Naive thymus-derived CD4-positive, alpha-beta T cell (primary cell): ENCODE measurements around the gene PIGB. TPM values are rescaled to one million over a fixed set of nuclear protein-coding genes. Genes with fewer than 3 reads are reported as not detected.
A peak's percentile ranks its signal among the peaks of the same experiment; 100 is the strongest.

ENCODE experiments used
- ATAC-seq: fragments of 150-1000 bp; cut with Tn5 transposase; 2 replicates; pipeline ENCODE4 v1.10.0; 2021; ENCODE audit warnings: mild to moderate bottlenecking, moderate library complexity
- CTCF ChIA-PET: fragments of 350-600 bp; sonication (Branson Sonifier 250); formaldehyde crosslinking; loops from one replicate; lab custom pipeline; 2021; ENCODE audit warnings: antibody characterized with exemption; lab: Charles Lee
- POLR2A ChIA-PET: fragments of 350-600 bp; sonication (Branson Sonifier 250); formaldehyde crosslinking; loops from one replicate; lab custom pipeline; 2021; ENCODE audit warnings: antibody characterized with exemption, inconsistent platforms; lab: Charles Lee
- DNase-seq, 9 donors: peaks; one replicate each; pipeline versions ENCODE4 v3.0.0 to v3.0.0-alpha.2; 2020 to 2022; ENCODE audit warnings: mixed read lengths in 1 of 9
- H3K27ac ChIP-seq: one replicate; pipeline ENCODE4 v1.7.0; 2013; ENCODE audit warnings: mild to moderate bottlenecking, low read depth, low read length, moderate library complexity
- H3K27me3 ChIP-seq, 2 donors: one replicate each; pipeline ENCODE4 v1.7.0; 2013; ENCODE audit warnings: low read length in 2 of 2, mild to moderate bottlenecking in 2 of 2, moderate library complexity in 2 of 2; ENCODE audit not compliant: control insufficient read depth in 2 of 2, insufficient read depth in 2 of 2
- H3K36me3 ChIP-seq, 3 experiments: 1 replicate in 2 of 3; 2 replicates in 1 of 3; pipeline ENCODE4 v1.7.0; 2013; ENCODE audit warnings: low read length in 3 of 3, mild to moderate bottlenecking in 3 of 3, moderate library complexity in 1 of 3; ENCODE audit not compliant: insufficient read depth in 3 of 3, control insufficient read depth in 2 of 3
- H3K4me1 ChIP-seq, 2 donors: one replicate each; pipeline ENCODE4 v1.7.0; 2013; ENCODE audit warnings: low read length in 2 of 2, mild to moderate bottlenecking in 2 of 2, moderate library complexity in 1 of 2; ENCODE audit not compliant: control insufficient read depth in 2 of 2, insufficient read depth in 2 of 2
- H3K4me3 ChIP-seq: 2 replicates; pipeline ENCODE4 v1.7.0; 2013; ENCODE audit warnings: mild to moderate bottlenecking, low read length
- H3K9me3 ChIP-seq, 3 experiments: 1 replicate in 2 of 3; 2 replicates in 1 of 3; pipeline ENCODE4 v1.7.0; 2013; ENCODE audit warnings: low read length in 3 of 3; ENCODE audit not compliant: control insufficient read depth in 2 of 3
- H3K27ac Mint-ChIP-seq, 9 donors: one replicate each; pipeline ENCODE4 v1.8.0; 2020 to 2022; ENCODE audit warnings: mixed read lengths in 9 of 9, mild to moderate bottlenecking in 8 of 9, moderate library complexity in 5 of 9, inconsistent platforms in 2 of 9
- H3K27me3 Mint-ChIP-seq, 5 donors: one replicate each; pipeline ENCODE4 v1.8.0; 2021 to 2022; ENCODE audit warnings: mixed read lengths in 5 of 5, mild to moderate bottlenecking in 1 of 5
- H3K36me3 Mint-ChIP-seq, 5 donors: one replicate each; pipeline ENCODE4 v1.8.0; 2020 to 2022; ENCODE audit warnings: mixed read lengths in 5 of 5, mild to moderate bottlenecking in 3 of 5, inconsistent platforms in 1 of 5
- H3K4me1 Mint-ChIP-seq, 7 donors: one replicate each; pipeline ENCODE4 v1.8.0; 2020 to 2022; ENCODE audit warnings: mixed read lengths in 7 of 7, mild to moderate bottlenecking in 3 of 7, inconsistent platforms in 1 of 7
- H3K4me3 Mint-ChIP-seq, 10 donors: one replicate each; pipeline ENCODE4 v1.8.0; 2020 to 2022; ENCODE audit warnings: mild to moderate bottlenecking in 10 of 10, mixed read lengths in 10 of 10, moderate library complexity in 6 of 10, inconsistent platforms in 2 of 10
- H3K9me3 Mint-ChIP-seq, 11 donors: one replicate each; pipeline ENCODE4 v1.8.0; 2020 to 2022; ENCODE audit warnings: mixed read lengths in 11 of 11, mild to moderate bottlenecking in 4 of 11, inconsistent platforms in 1 of 11, moderate library complexity in 1 of 11
- intact Hi-C, 2 donors: fragments of 100-400 bp; cut with micrococcal nuclease; formaldehyde crosslinking; loops; one replicate each; pipeline ENCODE4 v1.15.1; 2023
- polyA plus RNA-seq, 2 donors: library from polyadenylated mRNA; unstranded; fragments of 300-500 nt; fragmentation: Illumina TruSeq; gene quantifications; one replicate each; pipeline ENCODE4 v1.2.3, GENCODE V29; 2021
- total RNA-seq, 6 experiments: library from RNA in 5 of 6; stranded (reverse) in 5 of 6; gene quantifications; 1 replicate in 5 of 6; 2 replicates in 1 of 6; pipeline ENCODE4 v1.2.3 and lab custom pipeline; 2021 to 2026

Gene PIGB
- total and polyA plus RNA-seq, 7 experiments from 2014 or later: 11.9 to 30.2 (median 22.4) TPM

DNA sequence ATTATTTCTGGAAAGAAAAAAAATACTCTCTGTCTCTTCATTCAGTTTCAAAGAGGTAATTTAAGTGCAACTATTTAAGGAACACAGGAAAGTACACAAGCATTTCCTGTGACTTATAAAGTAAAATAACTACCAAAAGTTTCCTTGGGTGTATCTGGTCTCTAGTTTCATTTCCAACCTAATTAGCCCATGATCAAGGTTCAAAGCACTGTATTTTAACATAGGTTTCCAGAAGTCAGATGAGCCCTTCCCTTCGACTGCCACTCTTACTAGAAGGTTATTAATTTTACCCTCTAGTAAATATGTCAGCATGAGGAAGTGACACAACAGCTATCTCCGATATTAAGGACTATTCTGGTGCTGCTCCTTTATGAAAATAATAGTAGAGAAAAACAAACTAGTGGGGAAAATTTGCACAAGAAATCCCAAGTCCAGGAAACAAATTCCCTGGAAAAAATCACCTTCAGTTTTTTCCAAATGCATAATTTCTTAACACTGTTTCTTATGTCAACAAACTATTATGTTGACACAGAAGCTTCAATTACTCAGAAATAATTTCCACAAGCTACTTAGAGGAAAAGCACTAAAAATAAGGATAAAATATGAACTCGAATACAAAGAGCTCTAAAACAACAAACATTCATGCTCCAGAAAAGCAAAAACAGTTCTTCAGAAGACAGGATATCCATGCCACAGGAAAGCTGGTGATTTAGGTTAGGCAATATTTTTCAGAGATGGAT is 53.8 kb downstream of the PIGB start:
- Mint-ChIP-seq H3K27me3 (no peaks in the 10 kb centered on the region), H3K4me3 (no peak overlapping the region), H3K27ac (peak overlapping the region in 3 of 9 donors; percentile 0 to 9 (median 6)), H3K4me1 (peaks cover 0 to 15% (median 0%) of the 10 kb centered on the region in 7 donors), H3K9me3 (no peaks in the 10 kb centered on the region), H3K36me3 (peaks cover 11 to 54% (median 16%) of the 10 kb centered on the region in 5 donors)
- Histone ChIP-seq H3K4me1 (no peaks in the 10 kb centered on the region), H3K4me3 (no peak overlapping the region), H3K36me3 (peaks cover 0 to 62% (median 0%) of the 10 kb centered on the region in 3 experiments), H3K9me3 (no peaks in the 10 kb centered on the region), H3K27me3 (no peaks in the 10 kb centered on the region), H3K27ac (no peak overlapping the region)
- ChIA-PET POLR2A (no interaction called here), CTCF (interaction anchor here (0.6 kb wide), 1 partner anchor 43 kb away, joined by 7 read pairs; no protein-coding TSS in a partner anchor)
- no peak for ATAC-seq
- no peak for DNase-seq
- intact Hi-C loops: loop anchor here in 1 of 2 donors (5.0 to 10.0 kb wide), 2 partner anchors 34 to 62 kb away; partner anchors contain the start of genes CCPG1 and PIERCE2

DNA sequence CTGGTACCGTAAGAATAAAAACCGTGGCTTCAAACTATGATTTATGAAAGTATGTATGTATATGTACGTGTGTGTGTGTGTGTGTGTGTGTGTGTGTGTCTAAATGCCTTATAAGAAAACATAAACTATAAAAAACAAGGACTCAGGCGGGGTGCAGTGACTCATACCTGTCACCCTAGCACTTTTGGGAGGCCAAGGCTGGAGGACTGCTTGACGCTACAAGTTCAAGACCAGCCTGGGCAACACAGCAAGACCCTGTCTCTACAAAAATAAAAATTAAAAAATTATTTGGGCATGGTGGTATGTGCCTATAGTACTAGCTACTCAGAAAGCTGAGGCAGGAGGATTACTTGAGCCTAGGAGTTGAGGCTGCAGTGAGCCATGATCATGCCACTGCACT is 60.1 kb downstream of the PIGB start:
- ChIA-PET POLR2A (no interaction called here), CTCF (no interaction called here)
- Mint-ChIP-seq H3K27ac (no peak overlapping the region), H3K9me3 (no peaks in the 10 kb centered on the region), H3K4me1 (peaks cover 0 to 5% (median 0%) of the 10 kb centered on the region in 7 donors), H3K36me3 (peaks cover 11 to 51% (median 25%) of the 10 kb centered on the region in 5 donors), H3K27me3 (no peaks in the 10 kb centered on the region), H3K4me3 (no peak overlapping the region)
- Histone ChIP-seq H3K4me3 (no peak overlapping the region), H3K9me3 (no peaks in the 10 kb centered on the region), H3K36me3 (peaks cover 4 to 60% (median 6%) of the 10 kb centered on the region in 3 experiments), H3K27ac (no peak overlapping the region), H3K27me3 (no peaks in the 10 kb centered on the region), H3K4me1 (no peaks in the 10 kb centered on the region)
- DNase-seq (no peak), ATAC-seq (no peak)
- intact Hi-C loops: loop anchor here in 1 of 2 donors (10.0 kb wide), 1 partner anchor 56 kb away; no protein-coding TSS in a partner anchor

DNA sequence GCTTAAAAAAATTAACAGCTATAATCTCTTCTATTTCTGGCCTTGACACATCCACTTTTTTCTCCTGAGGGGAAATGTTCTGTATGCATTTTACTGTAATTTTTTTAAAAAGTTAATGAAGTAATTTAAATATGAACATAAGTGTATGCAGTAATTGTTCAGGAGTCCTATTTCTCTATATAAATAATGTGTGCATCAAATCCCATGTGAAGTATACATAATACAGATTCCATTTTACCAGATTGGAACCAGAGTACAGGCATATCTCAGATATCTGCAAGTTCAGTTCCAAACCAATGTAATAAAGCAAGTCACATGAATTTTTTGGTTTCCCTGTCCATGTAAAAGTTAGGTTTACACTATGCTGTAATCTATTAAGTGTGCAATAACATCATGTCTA is 62.6 kb downstream of the PIGB start:
- Mint-ChIP-seq H3K4me3 (no peak overlapping the region), H3K4me1 (peaks cover 0 to 5% (median 0%) of the 10 kb centered on the region in 7 donors), H3K27me3 (no peaks in the 10 kb centered on the region), H3K27ac (no peak overlapping the region), H3K36me3 (peaks cover 1 to 58% (median 24%) of the 10 kb centered on the region in 5 donors), H3K9me3 (no peaks in the 10 kb centered on the region)
- Histone ChIP-seq H3K9me3 (no peaks in the 10 kb centered on the region), H3K4me1 (no peaks in the 10 kb centered on the region), H3K27ac (no peak overlapping the region), H3K27me3 (no peaks in the 10 kb centered on the region), H3K4me3 (no peak overlapping the region), H3K36me3 (peaks cover 4 to 48% (median 6%) of the 10 kb centered on the region in 3 experiments)
- ChIA-PET POLR2A (no interaction called here), CTCF (no interaction called here)
- DNase-seq (no peak), ATAC-seq (no peak)
- intact Hi-C loops: no loop called here

DNA sequence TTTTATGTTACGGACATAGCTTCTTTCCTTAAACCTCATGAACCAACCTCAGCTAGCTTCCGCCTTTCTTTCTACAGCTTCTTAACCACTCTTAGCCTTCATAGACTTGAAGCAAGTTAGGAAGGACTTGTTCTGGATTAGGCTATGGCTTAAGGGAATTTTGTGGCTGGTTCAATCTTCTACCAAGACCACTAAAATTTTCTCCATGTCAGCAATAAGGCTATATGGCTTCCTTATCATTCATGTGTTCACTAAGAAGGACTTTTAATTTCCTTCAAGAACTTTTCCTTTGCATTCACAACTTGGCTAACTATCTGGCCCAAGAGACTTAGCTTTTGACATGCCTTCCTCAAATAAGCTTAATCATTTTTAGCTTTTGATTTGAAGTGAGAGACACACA is 64.7 kb downstream of the PIGB start:
- H3K27me3 ChIP-seq: no peaks in the 10 kb centered on the region
- CTCF ChIA-PET: no interaction called here
- H3K36me3 ChIP-seq: peaks cover 4 to 42% (median 6%) of the 10 kb centered on the region in 3 experiments
- intact Hi-C loops: no loop called here
- H3K27ac ChIP-seq: no peak overlapping the region
- no peak for DNase-seq
- no peak overlapping the region for H3K4me3 Mint-ChIP-seq
- H3K9me3 ChIP-seq: no peaks in the 10 kb centered on the region
- no peaks in the 10 kb centered on the region for H3K4me1 ChIP-seq
- H3K27me3 Mint-ChIP-seq: no peaks in the 10 kb centered on the region
- H3K4me3 ChIP-seq: no peak overlapping the region
- H3K9me3 Mint-ChIP-seq: no peaks in the 10 kb centered on the region
- ATAC-seq: no peak
- POLR2A ChIA-PET: no interaction called here
- H3K27ac Mint-ChIP-seq: peak overlapping the region in 1 of 9 donors; percentile 45
- H3K36me3 Mint-ChIP-seq: peaks cover 0 to 50% (median 27%) of the 10 kb centered on the region in 5 donors
- H3K4me1 Mint-ChIP-seq: peaks cover 0 to 5% (median 0%) of the 10 kb centered on the region in 7 donors

- H3K36me3 ChIP-seq: peaks cover 0 to 27% (median 3%) of the 10 kb centered on the region in 3 experiments
- Mint-ChIP-seq H3K36me3 (peaks cover 0 to 52% (median 26%) of the 10 kb centered on the region in 5 donors), H3K27ac (no peak overlapping the region), H3K4me3 (no peak overlapping the region), H3K9me3 (no peaks in the 10 kb centered on the region), H3K27me3 (no peaks in the 10 kb centered on the region), H3K4me1 (peaks cover 0 to 10% (median 5%) of the 10 kb centered on the region in 7 donors)
- no peak overlapping the region for H3K4me3 ChIP-seq
- CTCF ChIA-PET: no interaction called here
- H3K27ac ChIP-seq: no peak overlapping the region
- H3K9me3 ChIP-seq: no peaks in the 10 kb centered on the region
- H3K4me1 ChIP-seq: no peaks in the 10 kb centered on the region
- no peak for ATAC-seq
- no peak for DNase-seq
- POLR2A ChIA-PET: no interaction called here
- H3K27me3 ChIP-seq: no peaks in the 10 kb centered on the region
- intact Hi-C loops: no loop called here
These were observed 68.0 kb downstream of the PIGB start for GRCh38 chr15:55387027-55387426.

DNA sequence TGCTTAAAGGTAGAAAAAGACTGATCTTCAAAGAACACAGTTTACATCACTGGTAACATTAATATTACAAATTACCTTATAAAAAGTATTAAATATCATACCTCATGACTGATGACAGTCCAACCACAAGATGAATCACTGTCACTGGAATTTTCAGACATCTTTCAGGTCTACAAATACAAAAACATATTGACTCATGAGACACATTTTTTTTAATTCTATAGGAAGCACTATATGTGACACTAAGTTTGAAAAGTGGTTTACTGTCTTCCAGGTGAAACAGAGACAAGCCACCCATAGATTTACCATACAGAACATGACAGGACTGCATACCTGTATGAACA is 70.2 kb downstream of the PIGB start:
- Histone ChIP-seq H3K9me3 (no peaks in the 10 kb centered on the region), H3K27me3 (no peaks in the 10 kb centered on the region), H3K4me3 (no peak overlapping the region), H3K36me3 (peaks cover 0 to 14% (median 3%) of the 10 kb centered on the region in 3 experiments), H3K27ac (peak overlapping the region; percentile 8), H3K4me1 (no peaks in the 10 kb centered on the region)
- H3K9me3 Mint-ChIP-seq: no peaks in the 10 kb centered on the region
- CTCF ChIA-PET: no interaction called here
- H3K27ac Mint-ChIP-seq: peak overlapping the region in 1 of 9 donors; percentile 14
- H3K36me3 Mint-ChIP-seq: peaks cover 0 to 37% (median 8%) of the 10 kb centered on the region in 5 donors
- POLR2A ChIA-PET: no interaction called here
- no peaks in the 10 kb centered on the region for H3K27me3 Mint-ChIP-seq
- intact Hi-C loops: loop anchor here in 1 of 2 donors (2.0 kb wide), 1 partner anchor 14 kb away; no protein-coding TSS in a partner anchor
- peaks cover 0 to 19% (median 5%) of the 10 kb centered on the region in 7 donors for H3K4me1 Mint-ChIP-seq
- DNase-seq: no peak
- H3K4me3 Mint-ChIP-seq: no peak overlapping the region
- no peak for ATAC-seq
